Measurements from ENCODE around the gene C20orf204.
A peak's percentile ranks its signal among the peaks of the same experiment; 100 is the strongest.
"Not testable (repeated sequence)": the region's sequence is repeated elsewhere in the genome, so short reads cannot be mapped to it uniquely, and the experiment has no call there.

C20orf204 gene

DNA sequence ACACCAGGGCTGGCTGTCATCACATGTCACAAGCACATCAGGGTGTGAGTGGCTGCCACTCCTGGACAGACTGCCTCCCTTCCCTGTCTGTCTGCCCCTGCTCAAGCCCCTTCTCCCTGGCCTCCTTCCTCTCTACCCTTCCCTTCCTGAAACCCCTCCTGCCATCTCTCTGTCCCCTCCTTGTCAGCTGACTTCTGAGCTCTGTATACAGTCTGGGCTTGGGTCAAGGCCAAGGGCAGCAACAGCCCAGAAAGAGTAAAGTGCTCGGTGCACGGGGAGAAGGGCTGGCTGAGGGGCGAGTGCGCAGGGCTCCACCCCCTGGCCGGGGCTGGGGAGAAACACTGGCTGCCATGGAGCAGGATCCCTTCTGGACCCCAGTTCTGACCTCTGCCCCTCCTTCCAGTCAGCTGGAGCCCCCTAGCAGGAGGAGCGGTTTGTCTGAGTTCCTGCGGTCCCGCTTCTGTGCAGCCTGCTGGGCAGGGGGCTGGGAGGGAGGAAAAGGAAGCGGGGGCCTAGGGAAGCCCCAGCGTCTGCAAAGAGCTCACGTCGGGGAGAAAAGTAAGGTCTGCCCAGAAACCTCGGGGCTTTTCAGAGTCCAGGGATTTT is 46.2 kb downstream of the C20orf204 start:
- DNase-seq = no peak

DNA sequence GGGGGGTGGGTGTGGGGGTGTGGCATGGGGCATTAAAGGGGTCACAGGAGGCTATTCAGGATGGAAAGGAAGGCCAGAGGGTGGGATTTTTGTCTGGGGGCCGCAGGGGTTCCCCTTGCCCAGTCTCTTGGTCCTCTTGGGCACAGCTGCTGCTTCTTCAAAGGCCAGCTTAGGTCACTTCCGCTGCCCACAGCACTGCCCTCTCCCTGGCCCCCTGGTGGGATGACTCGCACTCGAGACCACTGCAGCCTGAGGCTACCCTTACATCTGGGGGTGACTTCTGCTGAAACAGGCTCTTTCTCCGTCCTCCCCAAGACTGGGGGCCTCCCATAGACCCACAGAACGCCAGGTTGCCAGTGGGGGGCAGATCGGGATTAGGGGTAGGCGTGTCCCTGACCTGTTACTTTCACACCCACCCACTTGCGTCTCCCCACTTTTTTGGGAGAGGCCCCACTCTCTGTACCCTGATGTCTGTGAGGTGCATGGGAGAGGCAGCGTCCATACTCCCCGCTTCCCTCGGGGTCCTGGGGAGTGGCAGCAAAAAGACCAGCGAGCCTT is 46.9 kb downstream of the C20orf204 start:
- no peak for DNase-seq

DNA sequence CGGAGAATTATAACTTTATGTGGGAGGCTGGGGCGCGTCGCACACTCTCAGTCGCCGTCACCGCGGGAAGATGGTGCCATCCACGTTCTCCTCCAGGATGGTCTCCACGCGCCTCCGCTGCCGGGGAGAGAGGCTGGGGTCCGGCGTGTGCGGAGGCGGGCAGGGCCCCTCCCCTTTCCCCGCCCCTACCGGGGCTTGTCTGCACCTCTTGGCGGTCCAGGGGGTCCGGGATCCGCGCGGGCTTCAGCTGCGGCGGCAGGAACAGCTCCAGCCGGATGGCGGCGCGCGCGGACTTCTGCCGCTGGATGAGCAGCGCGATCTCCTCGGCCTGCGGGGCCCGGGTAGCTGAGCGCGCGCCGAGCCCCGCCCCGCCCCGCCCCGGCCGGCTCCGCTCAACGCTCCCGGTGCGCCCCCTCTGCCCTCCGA is 47.4 kb downstream of the C20orf204 start:
- DNase-seq = peak in 38 of 56 donors; percentile 11 to 82 (median 54)

DNA sequence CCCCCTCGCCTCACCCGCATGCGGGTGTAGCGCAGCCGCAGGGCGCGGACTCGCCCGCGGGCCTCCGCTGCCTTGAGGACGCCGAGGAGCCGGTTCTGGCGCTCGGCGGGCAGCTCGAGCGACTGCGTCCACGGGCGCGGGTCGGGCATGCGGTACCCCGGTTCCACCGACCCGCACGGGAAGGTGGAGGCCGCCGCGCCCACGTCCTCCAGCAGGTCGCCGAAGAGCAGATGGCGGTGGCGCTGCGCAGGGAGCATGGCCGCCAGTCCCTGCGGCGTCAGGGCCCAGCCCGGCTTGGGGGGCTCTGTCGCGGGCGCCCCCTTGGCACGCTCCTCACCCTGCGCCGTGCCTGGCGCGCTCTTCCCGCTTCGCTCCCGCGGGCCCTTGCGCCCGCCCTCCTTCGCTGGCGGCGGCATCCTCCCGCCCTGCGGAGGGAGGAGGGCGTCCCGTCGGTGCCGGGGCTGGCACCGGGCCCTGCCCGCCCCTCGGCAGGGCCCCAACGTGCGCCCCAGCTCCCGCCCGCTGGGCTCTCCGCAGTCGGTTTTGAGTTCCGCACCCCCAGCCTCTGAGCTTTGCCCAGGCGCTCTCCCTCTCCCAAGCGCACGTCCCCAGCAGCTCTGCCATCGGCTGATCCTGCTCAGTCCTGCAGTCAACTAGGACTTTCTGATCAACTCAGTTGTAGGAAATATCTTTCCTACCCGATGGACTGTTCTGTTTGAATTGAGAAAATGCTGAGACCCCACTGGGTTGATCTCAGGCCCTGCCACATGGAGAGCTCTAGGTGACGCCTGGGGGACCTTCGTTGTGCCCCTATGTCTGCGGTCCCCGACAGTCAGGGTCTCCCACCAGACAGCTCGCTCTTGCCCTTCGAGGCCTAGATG is 48.1 kb downstream of the C20orf204 start, which contains the start of gene LKAAEAR1:
Gene LKAAEAR1 (minus strand): TSS at position 595 of the 881 bp plus-strand sequence. CDS start 179 bp downstream, at position 416.
- DNase-seq = peak in 1 of 56 donors; percentile 44

DNA sequence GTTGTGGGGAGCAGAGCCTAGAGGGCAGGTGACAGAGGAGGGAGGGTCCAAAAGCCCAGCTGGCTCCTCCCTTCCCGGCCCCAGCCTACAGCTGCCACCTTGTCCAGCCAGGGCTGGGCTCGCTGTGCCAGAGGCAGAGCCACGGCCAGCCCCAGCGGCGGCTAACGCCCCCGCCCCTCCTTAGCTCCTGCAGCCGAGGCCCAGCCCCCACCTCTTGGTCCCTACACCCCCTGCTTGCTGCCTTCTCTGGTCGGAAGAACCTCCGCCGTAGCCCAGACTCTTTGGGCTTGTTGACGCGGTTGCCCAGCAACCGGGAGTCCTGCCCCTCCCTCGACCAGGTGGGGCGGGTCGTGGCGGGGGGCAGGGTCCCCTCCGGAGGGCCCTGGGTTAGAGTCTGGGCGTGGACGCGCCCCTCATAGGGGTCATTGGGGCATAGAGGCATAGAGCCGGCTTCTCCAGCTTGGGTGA is 48.7 kb downstream of the C20orf204 start:
- no peak for DNase-seq

DNA sequence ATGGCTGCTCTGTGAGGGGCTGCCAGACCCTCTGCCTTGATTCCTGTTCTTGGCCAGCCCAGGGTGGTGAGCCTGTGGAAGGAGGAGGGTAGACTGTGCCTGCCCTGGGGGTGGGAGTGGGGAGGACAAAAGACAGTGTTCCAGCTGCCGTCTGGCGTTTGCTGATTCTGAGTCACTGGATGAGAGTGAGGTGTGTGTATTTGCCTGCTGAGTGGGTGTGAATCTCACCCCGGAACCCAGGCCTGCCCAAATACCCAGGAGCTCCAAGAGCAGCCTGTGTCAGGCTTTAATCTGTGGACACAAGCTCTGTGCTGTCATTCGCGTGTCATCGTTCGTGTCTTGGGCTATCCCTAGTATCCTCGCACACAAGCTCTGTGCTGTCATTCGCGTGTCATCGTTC is 50.8 kb downstream of the C20orf204 start:
- no peak for DNase-seq

DNA sequence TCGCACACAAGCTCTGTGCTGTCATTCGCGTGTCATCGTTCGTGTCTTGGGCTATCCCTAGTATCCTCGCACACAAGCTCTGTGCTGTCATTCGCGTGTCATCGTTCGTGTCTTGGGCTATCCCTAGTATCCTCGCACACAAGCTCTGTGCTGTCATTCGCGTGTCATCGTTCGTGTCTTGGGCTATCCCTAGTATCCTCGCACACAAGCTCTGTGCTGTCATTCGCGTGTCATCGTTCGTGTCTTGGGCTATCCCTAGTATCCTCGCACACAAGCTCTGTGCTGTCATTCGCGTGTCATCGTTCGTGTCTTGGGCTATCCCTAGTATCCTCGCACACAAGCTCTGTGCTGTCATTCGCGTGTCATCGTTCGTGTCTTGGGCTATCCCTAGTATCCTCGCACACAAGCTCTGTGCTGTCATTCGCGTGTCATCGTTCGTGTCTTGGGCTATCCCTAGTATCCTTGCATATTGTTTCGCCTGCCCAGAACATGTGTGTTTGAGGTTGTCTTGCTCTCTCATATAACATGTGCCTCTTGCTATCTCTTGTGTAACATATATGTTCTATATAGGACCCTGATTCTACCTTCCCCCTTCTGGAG is 51.3 kb downstream of the C20orf204 start:
- DNase-seq = not testable (repeated sequence)

DNA sequence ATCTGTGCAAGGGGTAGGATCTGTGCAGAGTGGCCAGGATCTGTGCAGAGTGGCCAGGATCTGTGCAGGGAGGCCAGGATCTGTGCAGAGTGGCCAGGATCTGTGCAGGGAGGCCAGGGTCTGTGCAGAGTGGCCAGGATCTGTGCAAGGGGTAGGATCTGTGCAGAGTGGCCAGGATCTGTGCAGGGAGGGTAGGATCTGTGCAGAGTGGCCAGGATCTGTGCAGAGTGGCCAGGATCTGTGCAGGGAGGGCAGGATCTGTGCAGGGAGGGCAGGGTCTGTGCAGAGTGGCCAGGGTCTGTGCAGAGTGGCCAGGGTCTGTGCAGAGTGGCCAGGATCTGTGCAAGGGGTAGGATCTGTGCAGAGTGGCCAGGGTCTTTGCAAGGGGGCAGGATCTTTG is 52.6 kb downstream of the C20orf204 start:
- not testable (repeated sequence) for DNase-seq

Measured in amygdala (tissue), 56 donors.